BLaER1 treated with 17β-estradiol and CSF1 and Interleukin-3, amounts not matched to agents 10 nM and 100 nM (cell line): Measurements from ENCODE around the gene FAM114A1.
"Not testable (repeated sequence)": the region's sequence is repeated elsewhere in the genome, so short reads cannot be mapped to it uniquely, and the experiment has no call there.

Experiments
- H3K27ac ChIP-seq, 11 experiments: shearing (Covaris generic); formaldehyde crosslinking; 2 replicates each; pipeline ENCODE4 v1.8.1; 2022
- H3K27me3 ChIP-seq, 11 experiments: shearing (Covaris generic); formaldehyde crosslinking; 2 replicates each; pipeline ENCODE4 v1.8.1; 2022
- H3K36me3 ChIP-seq, 11 experiments: shearing (Covaris generic); formaldehyde crosslinking; 2 replicates each; pipeline ENCODE4 v1.8.1; 2022
- H3K4me1 ChIP-seq, 10 experiments: shearing (Covaris generic); formaldehyde crosslinking; 2 replicates each; pipeline ENCODE4 v1.8.1; 2022
- H3K4me2 ChIP-seq, 11 experiments: shearing (Covaris generic); formaldehyde crosslinking; 2 replicates each; pipeline ENCODE4 v1.8.1; 2022
- H3K4me3 ChIP-seq, 10 experiments: shearing (Covaris generic); formaldehyde crosslinking; 2 replicates each; pipeline ENCODE4 v1.8.1; 2022
- H3K9ac ChIP-seq, 11 experiments: shearing (Covaris generic); formaldehyde crosslinking; 2 replicates each; pipeline ENCODE4 v1.8.1; 2022
- H3K9me3 ChIP-seq, 11 experiments: shearing (Covaris generic); formaldehyde crosslinking; replicated peaks in 1 of 11; 2 replicates each; pipeline ENCODE4 v1.8.1; 2022
- H4K20me1 ChIP-seq, 11 experiments: shearing (Covaris generic); formaldehyde crosslinking; 2 replicates each; pipeline ENCODE4 v1.8.1; 2022
- Cebpa-rat ChIP-seq, 11 experiments: shearing (Covaris generic); IDR thresholded peaks; 2 replicates each; pipeline ENCODE4 v1.8.1; 2022

FAM114A1 gene

GRCh38 chr4:38952017-38952416 lies 84.4 kb downstream of the FAM114A1 start:
- TF ChIP-seq Cebpa-rat (IDR thresholded peaks at IDR 0.05): no peak
- H3K36me3 ChIP-seq: no peaks in the 10 kb centered on the region
- no peaks in the 10 kb centered on the region for H4K20me1 ChIP-seq
- no peaks in the 10 kb centered on the region for H3K4me1 ChIP-seq
- no peaks in the 10 kb centered on the region for H3K27me3 ChIP-seq
- H3K9me3 ChIP-seq: peaks cover 0 to 8% (median 0%) of the 10 kb centered on the region in 11 experiments; a peak in 1 of 22 replicates
- H3K4me2 ChIP-seq: no peak overlapping the region
- no peak overlapping the region for H3K4me3 ChIP-seq
- H3K9ac ChIP-seq: no peak overlapping the region
- H3K27ac ChIP-seq: no peak overlapping the region

- no peaks in the 10 kb centered on the region for H3K36me3 ChIP-seq
- peaks cover 0 to 4% (median 0%) of the 10 kb centered on the region in 10 experiments; a peak in 2 of 20 replicates for H3K4me1 ChIP-seq
- H3K27me3 ChIP-seq: no peaks in the 10 kb centered on the region
- H3K4me2 ChIP-seq: no peak overlapping the region
- H3K4me3 ChIP-seq: no peak overlapping the region
- no peaks in the 10 kb centered on the region for H4K20me1 ChIP-seq
- no peak overlapping the region for H3K27ac ChIP-seq
- H3K9ac ChIP-seq: no peak overlapping the region
- peaks cover 0 to 9% (median 0%) of the 10 kb centered on the region in 11 experiments; a peak in 5 of 22 replicates for H3K9me3 ChIP-seq
- TF ChIP-seq Cebpa-rat (IDR thresholded peaks at IDR 0.05): no peak
These were observed 87.1 kb downstream of the FAM114A1 start for GRCh38 chr4:38954727-38955126.

DNA sequence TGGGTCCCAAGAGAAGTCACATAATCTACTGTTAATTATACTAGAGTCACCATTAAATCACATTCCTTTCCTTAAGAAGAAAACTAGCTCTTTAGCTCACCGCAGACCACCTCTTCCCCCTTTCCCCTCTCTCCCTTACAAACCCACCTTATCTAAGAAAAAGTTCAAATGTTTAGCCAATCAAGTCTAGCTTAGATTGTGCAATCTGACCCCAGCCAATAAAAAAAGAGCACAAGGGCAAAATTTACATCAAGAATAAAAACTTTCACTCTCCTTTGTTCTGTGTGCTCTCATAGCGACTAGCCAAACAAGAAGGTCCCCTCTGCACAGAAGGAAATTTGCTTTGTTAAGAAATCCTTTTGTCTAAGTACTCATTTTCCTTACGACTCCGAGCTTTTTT lies 88.4 kb downstream of the FAM114A1 start:
- Histone ChIP-seq H3K4me2 (no peak overlapping the region), H3K4me1 (peaks cover 0 to 4% (median 0%) of the 10 kb centered on the region in 10 experiments; a peak in 2 of 20 replicates), H3K36me3 (no peaks in the 10 kb centered on the region), H3K4me3 (no peak overlapping the region), H3K27ac (no peak overlapping the region), H3K9me3 (peaks cover 0 to 18% (median 6%) of the 10 kb centered on the region in 11 experiments; a peak in 8 of 22 replicates), H4K20me1 (no peaks in the 10 kb centered on the region), H3K9ac (no peak overlapping the region), H3K27me3 (no peaks in the 10 kb centered on the region)
- TF ChIP-seq Cebpa-rat (IDR thresholded peaks at IDR 0.05): peak in 1 of 11 experiments; percentile 15; a peak in 1 of 22 replicates

DNA sequence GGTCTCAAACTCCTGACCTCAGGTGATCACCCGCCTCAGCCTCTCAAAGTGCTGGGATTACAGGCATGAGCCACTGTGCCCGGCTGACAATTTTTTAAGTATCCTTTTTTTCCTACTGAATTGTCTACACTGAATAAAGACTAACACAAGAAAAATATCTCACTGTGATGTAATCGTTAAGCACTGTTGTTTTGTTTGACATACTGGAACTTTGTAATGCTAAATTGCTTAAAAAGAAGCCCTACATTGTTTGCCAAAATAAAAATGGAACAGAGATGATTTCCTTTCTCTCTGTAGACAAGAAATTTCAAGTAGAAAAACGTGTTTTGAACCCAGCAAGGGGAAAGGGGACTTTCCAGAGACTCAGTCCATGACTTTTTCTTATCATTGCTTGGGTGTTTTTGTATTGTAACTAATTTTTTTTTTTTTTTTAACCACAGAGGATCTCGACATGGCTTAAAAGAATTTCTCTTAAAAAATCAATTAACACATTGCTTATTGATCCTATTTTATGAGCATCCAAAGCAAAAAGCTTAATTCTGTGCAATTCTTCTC lies 89.7 kb downstream of the FAM114A1 start:
- Histone ChIP-seq H3K4me1 (peaks cover 0 to 4% (median 0%) of the 10 kb centered on the region in 10 experiments; a peak in 2 of 20 replicates), H3K9ac (no peak overlapping the region), H3K4me3 (no peak overlapping the region), H3K9me3 (peaks cover 0 to 25% (median 15%) of the 10 kb centered on the region in 11 experiments; a peak in 10 of 22 replicates), H3K4me2 (no peak overlapping the region), H3K27me3 (no peaks in the 10 kb centered on the region), H3K36me3 (no peaks in the 10 kb centered on the region), H4K20me1 (no peaks in the 10 kb centered on the region), H3K27ac (no peak overlapping the region)
- TF ChIP-seq Cebpa-rat (IDR thresholded peaks at IDR 0.05): no peak

GRCh38 chr4:38957893-38958292 lies 90.3 kb downstream of the FAM114A1 start:
- no peak overlapping the region for H3K9ac ChIP-seq
- H3K27me3 ChIP-seq: no peaks in the 10 kb centered on the region
- H3K4me1 ChIP-seq: peaks cover 0 to 4% (median 0%) of the 10 kb centered on the region in 10 experiments; a peak in 2 of 20 replicates
- no peak overlapping the region for H3K27ac ChIP-seq
- peaks cover 0 to 25% (median 15%) of the 10 kb centered on the region in 11 experiments; a peak in 10 of 22 replicates for H3K9me3 ChIP-seq
- no peak for TF ChIP-seq Cebpa-rat (IDR thresholded peaks at IDR 0.05)
- H3K4me3 ChIP-seq: no peak overlapping the region
- H4K20me1 ChIP-seq: no peaks in the 10 kb centered on the region
- H3K36me3 ChIP-seq: no peaks in the 10 kb centered on the region
- no peak overlapping the region for H3K4me2 ChIP-seq

- H3K4me2 ChIP-seq: peak overlapping the region in 2 of 11 experiments; percentile 3 to 7; a peak in 2 of 22 replicates
- H3K4me1 ChIP-seq: peaks cover 0 to 4% (median 0%) of the 10 kb centered on the region in 10 experiments; a peak in 2 of 20 replicates
- H4K20me1 ChIP-seq: no peaks in the 10 kb centered on the region
- H3K27me3 ChIP-seq: no peaks in the 10 kb centered on the region
- H3K4me3 ChIP-seq: no peak overlapping the region
- no peaks in the 10 kb centered on the region for H3K36me3 ChIP-seq
- H3K9ac ChIP-seq: no peak overlapping the region
- TF ChIP-seq Cebpa-rat (IDR thresholded peaks at IDR 0.05): no peak
- no peak overlapping the region for H3K27ac ChIP-seq
- peaks cover 0 to 25% (median 15%) of the 10 kb centered on the region in 11 experiments; a peak in 10 of 22 replicates for H3K9me3 ChIP-seq
These were observed 91.0 kb downstream of the FAM114A1 start for GRCh38 chr4:38958453-38959190.

- not testable (repeated sequence) for H3K9ac ChIP-seq, H3K27me3 ChIP-seq, H4K20me1 ChIP-seq, H3K4me3 ChIP-seq, H3K4me2 ChIP-seq, H3K4me1 ChIP-seq, H3K36me3 ChIP-seq, H3K27ac ChIP-seq
- H3K9me3 ChIP-seq: peaks cover 0 to 25% (median 16%) of the 10 kb centered on the region in 11 experiments; a peak in 10 of 22 replicates
These were observed 91.6 kb downstream of the FAM114A1 start for GRCh38 chr4:38959248-38959647.

GRCh38 chr4:38964942-38965775 lies 97.6 kb downstream of the FAM114A1 start:
- Histone ChIP-seq H3K9ac (no peak overlapping the region), H4K20me1 (no peaks in the 10 kb centered on the region), H3K36me3 (no peaks in the 10 kb centered on the region), H3K4me3 (no peak overlapping the region), H3K4me1 (peaks cover 0 to 12% (median 7%) of the 10 kb centered on the region in 10 experiments; a peak in 14 of 20 replicates), H3K9me3 (peaks cover 0 to 26% (median 12%) of the 10 kb centered on the region in 11 experiments; a peak in 13 of 22 replicates), H3K27ac (no peak overlapping the region), H3K4me2 (peak overlapping the region in 2 of 11 experiments; percentile 35 to 40; a peak in 1 of 22 replicates), H3K27me3 (no peaks in the 10 kb centered on the region)
- TF ChIP-seq Cebpa-rat (IDR thresholded peaks at IDR 0.05): no peak

DNA sequence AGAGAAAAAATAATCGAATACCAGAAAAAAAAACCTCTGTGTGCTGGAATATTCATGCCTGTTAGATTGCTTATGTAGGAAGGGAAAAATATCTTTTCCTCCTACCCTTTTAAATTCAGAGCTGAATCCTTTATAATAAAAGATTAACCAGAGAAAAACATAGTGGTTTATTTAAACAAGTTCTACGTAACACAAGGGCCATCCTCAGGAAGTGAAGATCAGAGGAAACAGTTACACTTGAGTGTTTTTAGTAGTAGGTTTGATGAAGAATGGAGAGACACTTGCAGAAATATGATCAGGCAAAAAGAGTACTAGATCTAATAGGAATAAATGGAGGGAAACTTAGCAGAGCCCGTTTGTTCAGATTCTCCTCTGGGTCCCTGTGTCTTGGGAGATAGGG lies 98.3 kb downstream of the FAM114A1 start:
- H3K4me2 ChIP-seq: peak overlapping the region in 7 of 11 experiments; percentile 8 to 51 (median 28); a peak in 9 of 22 replicates

More for the DNA sequence above, 98.3 kb downstream of the FAM114A1 start:
- Histone ChIP-seq H3K4me1 (peaks cover 0 to 12% (median 7%) of the 10 kb centered on the region in 10 experiments; a peak in 14 of 20 replicates), H3K4me3 (no peak overlapping the region), H3K27ac (no peak overlapping the region), H4K20me1 (no peaks in the 10 kb centered on the region), H3K36me3 (no peaks in the 10 kb centered on the region), H3K27me3 (no peaks in the 10 kb centered on the region), H3K9ac (no peak overlapping the region), H3K9me3 (peaks cover 0 to 20% (median 12%) of the 10 kb centered on the region in 11 experiments; a peak in 11 of 22 replicates)
- TF ChIP-seq Cebpa-rat (IDR thresholded peaks at IDR 0.05): no peak
